ENCODE data around the gene NEXN.

DNA sequence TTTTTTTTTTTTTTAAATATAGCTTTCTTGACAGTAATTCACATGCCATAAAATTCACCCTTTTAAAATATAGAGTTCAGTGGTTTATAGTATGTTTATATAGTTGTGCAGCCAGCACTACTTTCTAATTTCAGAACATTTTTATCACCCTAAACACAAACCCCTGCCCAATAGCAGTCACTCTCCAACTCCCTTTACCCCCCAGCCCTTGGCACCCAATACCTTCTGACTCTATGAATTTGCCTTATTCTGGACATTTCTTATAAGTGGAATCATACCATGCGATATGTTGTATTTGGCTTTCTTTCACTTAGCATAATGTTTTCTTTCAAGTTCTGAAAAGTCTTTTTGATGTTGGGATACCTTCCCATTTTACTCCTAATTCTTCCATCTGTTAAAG is 42.5 kb upstream of the NEXN start:
- TF ChIP-seq, protein P1, sequence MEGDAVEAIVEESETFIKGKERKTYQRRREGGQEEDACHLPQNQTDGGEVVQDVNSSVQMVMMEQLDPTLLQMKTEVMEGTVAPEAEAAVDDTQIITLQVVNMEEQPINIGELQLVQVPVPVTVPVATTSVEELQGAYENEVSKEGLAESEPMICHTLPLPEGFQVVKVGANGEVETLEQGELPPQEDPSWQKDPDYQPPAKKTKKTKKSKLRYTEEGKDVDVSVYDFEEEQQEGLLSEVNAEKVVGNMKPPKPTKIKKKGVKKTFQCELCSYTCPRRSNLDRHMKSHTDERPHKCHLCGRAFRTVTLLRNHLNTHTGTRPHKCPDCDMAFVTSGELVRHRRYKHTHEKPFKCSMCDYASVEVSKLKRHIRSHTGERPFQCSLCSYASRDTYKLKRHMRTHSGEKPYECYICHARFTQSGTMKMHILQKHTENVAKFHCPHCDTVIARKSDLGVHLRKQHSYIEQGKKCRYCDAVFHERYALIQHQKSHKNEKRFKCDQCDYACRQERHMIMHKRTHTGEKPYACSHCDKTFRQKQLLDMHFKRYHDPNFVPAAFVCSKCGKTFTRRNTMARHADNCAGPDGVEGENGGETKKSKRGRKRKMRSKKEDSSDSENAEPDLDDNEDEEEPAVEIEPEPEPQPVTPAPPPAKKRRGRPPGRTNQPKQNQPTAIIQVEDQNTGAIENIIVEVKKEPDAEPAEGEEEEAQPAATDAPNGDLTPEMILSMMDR (IDR thresholded peaks at IDR 0.05) = no peak
- no peak for TF ChIP-seq POLR2A (IDR thresholded peaks at IDR 0.05)
